EL (cell line): ENCODE results near the gene SYT9.

Source experiments
- DNase-seq: peaks from one replicate; pipeline ENCODE4 v3.0.0-alpha.2; 2016

Gene SYT9

DNA sequence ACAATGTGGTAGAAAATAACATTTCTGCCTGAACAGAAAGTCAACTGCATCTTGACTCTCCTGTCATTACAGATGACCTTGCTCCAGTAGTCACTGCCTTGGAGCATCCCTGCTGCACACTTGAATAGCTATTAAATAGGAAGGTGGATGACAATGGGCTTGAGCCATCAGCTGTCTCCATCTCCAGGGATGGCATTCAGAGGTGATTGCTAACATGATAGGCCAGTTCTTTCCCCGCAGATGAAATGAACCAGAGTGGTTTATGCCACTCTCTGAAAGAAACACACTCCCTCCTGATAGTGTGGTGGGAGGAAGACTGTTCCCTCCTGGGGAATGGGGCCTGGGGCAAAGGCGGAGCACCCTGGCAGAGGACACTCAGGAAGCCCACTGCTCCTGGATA lies 176.5 kb downstream of the SYT9 start:
- no peak for DNase-seq

DNA sequence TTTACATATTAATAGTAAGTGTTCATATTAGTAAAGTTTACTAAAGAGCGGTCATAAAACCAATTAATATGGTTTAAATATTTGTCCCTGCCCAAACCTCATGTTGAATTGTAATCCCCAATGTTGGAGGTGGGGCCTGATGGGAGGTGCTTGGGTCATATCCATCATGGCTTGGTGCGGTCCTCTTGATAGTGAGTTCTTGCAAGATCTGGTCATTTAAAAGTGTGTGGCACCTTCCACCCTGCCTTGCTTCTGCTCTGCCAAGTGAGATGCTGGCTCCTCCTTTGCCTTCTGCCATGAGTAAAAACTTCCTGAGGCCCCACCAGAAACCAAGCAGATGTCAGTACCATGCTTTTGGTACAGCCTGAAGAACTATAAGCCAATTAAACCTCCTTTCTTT lies 178.8 kb downstream of the SYT9 start:
- DNase-seq = no peak

DNA sequence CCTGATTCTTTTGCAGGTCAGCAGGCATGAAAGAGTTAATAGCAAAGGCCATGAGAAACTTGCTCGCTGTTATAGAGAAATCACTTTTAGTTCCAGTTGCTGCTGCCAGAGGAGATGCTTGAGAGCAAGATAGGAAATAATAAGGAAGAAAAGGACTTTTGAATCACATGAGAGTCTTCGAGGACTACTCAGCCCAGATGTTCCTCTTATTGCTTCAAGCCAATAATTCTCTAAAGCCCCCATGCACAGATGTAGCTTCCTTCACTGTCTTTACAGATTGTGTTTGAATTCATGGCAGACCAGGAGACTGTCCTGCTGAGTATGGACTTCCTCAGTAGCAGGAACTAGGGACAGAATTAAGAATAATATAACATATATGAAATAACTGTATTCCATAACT lies 183.5 kb downstream of the SYT9 start:
- DNase-seq = no peak

- DNase-seq = no peak
These were observed 184.4 kb downstream of the SYT9 start for GRCh38 chr11:7436146-7436545.

GRCh38 chr11:7436657-7437056 lies 185.0 kb downstream of the SYT9 start:
- DNase-seq = no peak

GRCh38 chr11:7437696-7438095 lies 186.0 kb downstream of the SYT9 start:
- peak; percentile 70 for DNase-seq

- no peak for DNase-seq
These were observed 188.1 kb downstream of the SYT9 start for GRCh38 chr11:7439746-7440320.

DNA sequence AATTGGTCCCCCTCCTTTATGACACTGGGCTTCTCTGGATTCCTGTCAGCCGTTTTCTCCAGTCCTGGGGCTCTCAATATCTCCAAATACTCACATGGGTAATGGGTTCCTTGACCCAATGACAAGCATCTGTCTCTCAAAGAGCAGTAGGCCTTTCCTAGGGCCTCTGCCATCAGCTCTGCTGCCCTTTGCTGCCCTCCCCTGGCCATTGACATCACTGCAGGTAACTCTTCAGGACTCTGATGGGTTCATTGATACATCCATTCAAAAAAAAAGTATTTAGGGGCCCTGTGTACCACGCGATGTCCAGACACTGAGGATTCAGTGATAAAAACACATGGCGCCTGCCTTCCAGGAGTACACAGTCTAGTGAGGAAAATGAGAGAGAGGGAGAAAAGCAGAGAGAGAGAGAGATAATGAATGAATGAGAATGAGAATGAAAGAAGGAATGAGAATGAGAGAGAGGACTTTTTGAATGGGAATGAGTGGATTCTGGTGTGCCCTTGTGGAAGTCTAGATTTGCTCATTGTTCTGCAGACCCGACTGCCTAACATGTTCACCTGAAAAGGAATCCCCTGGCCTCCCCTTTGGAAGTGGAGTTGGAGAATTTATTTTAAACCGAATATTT lies 191.0 kb downstream of the SYT9 start:
- peak; percentile 59 for DNase-seq

GRCh38 chr11:7444091-7444981 lies 192.6 kb downstream of the SYT9 start:
- DNase-seq = no peak

DNA sequence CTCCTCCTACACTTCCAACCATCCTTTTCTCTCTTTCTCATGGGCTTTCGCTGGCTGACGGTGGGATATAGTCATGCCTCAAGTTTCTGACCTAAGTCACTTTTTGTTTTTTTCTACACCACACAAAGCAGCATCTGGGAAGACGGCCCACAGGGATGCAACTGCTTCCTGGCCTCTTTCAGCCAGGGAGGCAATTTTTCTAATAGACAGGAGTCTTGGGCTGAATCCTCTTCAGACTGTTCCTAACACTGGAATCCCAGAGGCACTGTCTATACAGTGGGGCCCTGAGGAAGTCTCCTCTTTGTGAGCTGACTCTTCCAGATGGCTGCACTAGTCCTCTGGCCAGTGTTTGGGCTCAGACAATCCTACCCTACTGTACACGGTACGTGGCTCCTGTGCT lies 193.9 kb downstream of the SYT9 start:
- no peak for DNase-seq

DNA sequence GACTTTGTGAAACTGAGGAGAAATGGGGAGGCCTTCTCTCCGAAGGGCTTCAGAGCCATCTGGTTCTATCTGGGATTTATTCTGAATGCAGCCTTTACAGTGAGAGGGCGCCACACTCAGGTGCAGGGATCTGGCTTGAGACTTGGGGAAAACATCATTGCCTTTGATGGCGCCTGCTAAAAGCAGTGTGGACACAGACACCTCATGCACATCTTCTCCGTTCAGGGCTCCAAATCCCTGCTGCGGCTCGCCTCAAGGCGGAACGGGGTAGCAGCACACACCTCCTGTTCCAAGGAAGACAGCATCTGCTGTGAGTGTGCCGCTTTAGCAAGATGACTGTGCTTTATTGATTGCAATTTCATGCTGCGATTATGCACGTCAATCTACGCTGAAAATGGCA lies 196.5 kb downstream of the SYT9 start:
- no peak for DNase-seq

DNA sequence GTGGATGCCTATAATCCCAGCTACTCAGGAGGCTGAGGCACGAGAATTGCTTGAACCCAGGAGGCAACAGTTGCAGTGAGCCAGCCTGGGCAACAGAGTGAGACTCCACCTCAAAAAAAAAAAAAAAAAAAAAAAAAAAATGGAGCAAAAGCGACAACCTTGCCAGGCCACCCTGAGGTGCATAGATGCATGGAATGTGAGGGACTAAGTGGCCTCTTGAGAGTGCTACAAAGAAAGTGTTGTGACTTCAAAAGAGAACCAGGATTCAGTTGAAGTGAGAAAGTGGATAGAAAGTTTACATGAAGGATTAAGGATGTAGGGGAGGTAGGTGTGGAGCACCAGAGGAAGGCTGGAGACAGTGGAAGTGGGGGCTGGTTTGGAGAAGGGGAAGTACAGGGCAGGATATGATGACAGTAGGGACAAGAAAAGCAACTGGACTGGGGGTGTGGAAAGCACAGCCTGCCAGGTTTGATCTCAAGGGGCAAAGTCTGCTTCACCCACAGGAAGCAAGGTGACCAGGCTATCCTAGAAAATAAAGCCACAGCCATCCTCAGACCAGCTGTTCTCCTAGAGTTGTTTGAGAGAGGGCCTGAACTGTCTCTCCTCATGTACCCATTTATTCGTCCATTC lies 197.6 kb downstream of the SYT9 start:
- no peak for DNase-seq

- DNase-seq = no peak
These were observed 198.1 kb downstream of the SYT9 start for GRCh38 chr11:7449841-7450214.

GRCh38 chr11:7450836-7451235 lies 199.1 kb downstream of the SYT9 start:
- DNase-seq = no peak

- DNase-seq = peak; percentile 5
These were observed 199.8 kb downstream of the SYT9 start for GRCh38 chr11:7451520-7451919.

- DNase-seq = no peak
These were observed 200.3 kb downstream of the SYT9 start for GRCh38 chr11:7451952-7452494.

GRCh38 chr11:7454854-7455253 lies 203.2 kb downstream of the SYT9 start:
- no peak for DNase-seq

DNA sequence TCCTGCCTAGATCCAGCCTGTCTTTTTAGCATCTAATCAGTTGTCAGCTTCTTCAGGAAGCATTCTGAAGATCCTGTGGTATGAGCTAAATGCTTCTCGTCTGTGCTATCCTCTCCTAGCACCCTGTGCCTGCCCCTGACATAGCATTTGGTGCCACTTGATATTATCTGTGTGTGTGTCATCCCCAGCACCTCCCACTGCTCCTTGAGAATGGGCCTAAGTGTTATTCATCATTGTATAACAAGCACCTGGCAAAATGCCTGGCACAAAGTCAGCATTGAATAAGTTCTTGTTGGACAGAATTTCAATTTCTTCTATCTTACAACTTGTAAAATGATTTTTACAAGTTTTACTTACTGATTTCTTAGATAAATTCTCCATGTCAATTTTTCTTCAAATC lies 205.5 kb downstream of the SYT9 start:
- peak; percentile 77 for DNase-seq

DNA sequence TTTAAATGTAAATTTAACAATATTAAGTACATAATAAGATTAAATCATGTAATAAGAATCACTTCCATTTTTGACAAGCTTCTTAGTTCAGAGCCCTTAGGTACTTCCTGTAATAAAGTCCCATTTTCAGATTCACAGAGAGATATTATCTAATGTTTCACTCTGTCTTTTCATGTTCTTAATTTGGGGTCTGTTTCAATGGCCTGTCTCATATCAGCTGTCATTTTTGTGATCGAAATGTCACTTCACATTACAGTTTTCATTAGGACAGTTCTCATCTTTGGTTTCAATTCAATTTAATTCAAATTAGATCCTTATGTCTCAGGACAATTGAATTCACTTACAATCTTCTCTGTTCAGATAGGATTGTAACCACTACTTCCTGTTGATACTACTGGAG lies 211.0 kb downstream of the SYT9 start:
- DNase-seq = no peak

- DNase-seq = peak; percentile 50
These were observed 215.9 kb downstream of the SYT9 start for GRCh38 chr11:7467652-7468051.

- no peak for DNase-seq
These were observed 217.7 kb downstream of the SYT9 start for GRCh38 chr11:7469351-7469865.

- no peak for DNase-seq
These were observed 219.4 kb downstream of the SYT9 start for GRCh38 chr11:7471071-7471470.

- no peak for DNase-seq
These were observed 222.0 kb downstream of the SYT9 start for GRCh38 chr11:7473717-7474116.
